Endothelial cell (in vitro differentiated cells): ENCODE measurements around the gene NOTCH1. TPM values are rescaled to one million over a fixed set of nuclear protein-coding genes. Genes with fewer than 3 reads are reported as not detected.
A peak's percentile ranks its signal among the peaks of the same experiment; 100 is the strongest.

ENCODE experiments used
- DNase-seq: peaks from one replicate; pipeline ENCODE4 v3.0.0; 2021; ENCODE audit warnings: low spot score
- H3K27ac Mint-ChIP-seq: one replicate; pipeline ENCODE4 v1.8.0; 2021; ENCODE audit warnings: mixed read lengths, inconsistent platforms; ENCODE audit not compliant: unreplicated experiment
- H3K27me3 Mint-ChIP-seq: one replicate; pipeline ENCODE4 v1.8.0; 2021; ENCODE audit warnings: mild to moderate bottlenecking, moderate library complexity, mixed read lengths, inconsistent platforms; ENCODE audit not compliant: unreplicated experiment
- H3K36me3 Mint-ChIP-seq: one replicate; pipeline ENCODE4 v1.8.0; 2021; ENCODE audit warnings: mild to moderate bottlenecking, low read depth, mixed read lengths, inconsistent platforms; ENCODE audit not compliant: unreplicated experiment
- H3K4me1 Mint-ChIP-seq: one replicate; pipeline ENCODE4 v1.8.0; 2021; ENCODE audit warnings: mild to moderate bottlenecking, mixed read lengths, inconsistent platforms; ENCODE audit not compliant: unreplicated experiment
- H3K4me3 Mint-ChIP-seq: one replicate; pipeline ENCODE4 v1.8.0; 2021; ENCODE audit warnings: mild to moderate bottlenecking, mixed read lengths, inconsistent platforms; ENCODE audit not compliant: unreplicated experiment
- H3K9me3 Mint-ChIP-seq: one replicate; pipeline ENCODE4 v1.8.0; 2021; ENCODE audit warnings: mixed read lengths, inconsistent platforms; ENCODE audit not compliant: unreplicated experiment
- total RNA-seq: library from RNA; stranded (reverse); fragmentation: NEBNext Ultra II Directional; extraction: Animal tissue kit (Norgen Biotek cat#: 25700); gene quantifications from one replicate; pipeline ENCODE4 v1.2.1, GENCODE V29; 2021; ENCODE audit not compliant: unreplicated experiment
- TF ChIP-seq, protein P1 (sequence below): fragments of 200-600 bp; sonication (generic); IDR thresholded peaks from one replicate; pipeline ENCODE4 v1.5.0; 2021; ENCODE audit warnings: antibody characterized with exemption; ENCODE audit not compliant: unreplicated experiment

The NOTCH1 gene
- total RNA-seq, 1 donor from 2014 or later: 312 TPM

DNA sequence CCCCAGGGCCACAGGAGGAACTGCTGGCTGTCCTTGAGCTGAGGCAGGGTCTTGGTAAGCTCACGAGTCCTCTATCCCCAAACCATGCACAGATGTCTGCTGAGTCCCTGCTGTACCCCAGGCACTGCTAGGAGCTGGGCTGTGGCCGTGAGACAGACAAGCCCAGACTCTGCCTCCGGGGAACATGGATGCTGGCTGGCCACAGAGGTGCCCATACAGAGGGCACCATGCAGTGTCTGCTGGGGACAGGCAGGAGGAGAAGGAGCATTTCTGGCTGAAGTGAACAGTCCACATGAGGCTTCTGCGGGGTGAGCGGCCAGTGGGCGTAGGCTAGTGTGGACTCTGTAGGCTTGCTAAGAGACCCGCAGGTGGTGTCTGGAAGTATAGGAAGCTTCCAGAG lies 58.2 kb downstream of the NOTCH1 start:
- Mint-ChIP-seq H3K4me1 (peaks cover 3% of the 10 kb centered on the region), H3K4me3 (no peak overlapping the region), H3K36me3 (peaks cover 8% of the 10 kb centered on the region), H3K27ac (no peak overlapping the region), H3K27me3 (peaks cover 26% of the 10 kb centered on the region), H3K9me3 (no peaks in the 10 kb centered on the region)
- DNase-seq: no peak
- TF ChIP-seq, protein P1, sequence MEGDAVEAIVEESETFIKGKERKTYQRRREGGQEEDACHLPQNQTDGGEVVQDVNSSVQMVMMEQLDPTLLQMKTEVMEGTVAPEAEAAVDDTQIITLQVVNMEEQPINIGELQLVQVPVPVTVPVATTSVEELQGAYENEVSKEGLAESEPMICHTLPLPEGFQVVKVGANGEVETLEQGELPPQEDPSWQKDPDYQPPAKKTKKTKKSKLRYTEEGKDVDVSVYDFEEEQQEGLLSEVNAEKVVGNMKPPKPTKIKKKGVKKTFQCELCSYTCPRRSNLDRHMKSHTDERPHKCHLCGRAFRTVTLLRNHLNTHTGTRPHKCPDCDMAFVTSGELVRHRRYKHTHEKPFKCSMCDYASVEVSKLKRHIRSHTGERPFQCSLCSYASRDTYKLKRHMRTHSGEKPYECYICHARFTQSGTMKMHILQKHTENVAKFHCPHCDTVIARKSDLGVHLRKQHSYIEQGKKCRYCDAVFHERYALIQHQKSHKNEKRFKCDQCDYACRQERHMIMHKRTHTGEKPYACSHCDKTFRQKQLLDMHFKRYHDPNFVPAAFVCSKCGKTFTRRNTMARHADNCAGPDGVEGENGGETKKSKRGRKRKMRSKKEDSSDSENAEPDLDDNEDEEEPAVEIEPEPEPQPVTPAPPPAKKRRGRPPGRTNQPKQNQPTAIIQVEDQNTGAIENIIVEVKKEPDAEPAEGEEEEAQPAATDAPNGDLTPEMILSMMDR: no peak

DNA sequence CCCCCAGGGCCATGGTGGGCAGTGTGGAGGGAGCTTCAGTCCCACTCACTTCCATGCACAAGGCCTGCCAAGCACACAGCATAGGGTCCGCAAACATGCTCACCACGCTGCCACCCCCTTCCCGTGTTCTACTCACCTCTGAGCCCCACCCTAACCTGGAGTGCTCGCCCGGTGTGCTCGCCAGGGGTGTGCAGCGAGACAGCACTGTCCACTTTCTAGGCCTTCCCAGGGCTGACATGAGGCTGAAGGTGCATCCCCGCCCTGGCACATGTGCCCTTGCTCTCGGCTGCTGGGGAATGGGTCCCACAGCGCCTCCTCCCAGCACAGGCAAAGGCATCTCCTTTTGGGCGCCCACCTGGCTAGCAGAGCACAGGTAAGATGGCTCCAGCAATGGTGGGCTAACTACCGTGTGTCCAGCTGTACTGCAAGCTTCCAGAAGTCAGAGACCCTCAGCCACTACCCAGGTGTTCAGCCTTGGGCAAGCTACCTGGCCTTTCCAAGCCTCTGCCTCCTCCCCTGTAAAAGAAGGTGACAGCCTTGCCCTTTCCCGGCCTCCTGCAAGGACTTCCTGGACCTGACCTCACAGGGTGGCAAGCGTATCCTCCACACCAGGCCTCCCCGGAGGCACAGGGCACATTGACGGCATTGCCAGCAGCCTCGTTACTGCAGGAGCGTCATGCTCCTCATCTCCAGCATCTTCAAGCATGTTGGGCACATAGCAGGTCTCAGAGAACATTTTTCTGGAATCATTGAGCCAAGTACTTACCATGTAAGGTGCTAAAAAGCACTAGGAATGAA lies 58.8 kb downstream of the NOTCH1 start:
- Mint-ChIP-seq H3K9me3 (no peaks in the 10 kb centered on the region), H3K36me3 (peaks cover 6% of the 10 kb centered on the region), H3K27ac (no peak overlapping the region), H3K4me3 (no peak overlapping the region), H3K4me1 (peaks cover 7% of the 10 kb centered on the region), H3K27me3 (peaks cover 21% of the 10 kb centered on the region)
- TF ChIP-seq, protein P1: no peak
- no peak for DNase-seq

DNA sequence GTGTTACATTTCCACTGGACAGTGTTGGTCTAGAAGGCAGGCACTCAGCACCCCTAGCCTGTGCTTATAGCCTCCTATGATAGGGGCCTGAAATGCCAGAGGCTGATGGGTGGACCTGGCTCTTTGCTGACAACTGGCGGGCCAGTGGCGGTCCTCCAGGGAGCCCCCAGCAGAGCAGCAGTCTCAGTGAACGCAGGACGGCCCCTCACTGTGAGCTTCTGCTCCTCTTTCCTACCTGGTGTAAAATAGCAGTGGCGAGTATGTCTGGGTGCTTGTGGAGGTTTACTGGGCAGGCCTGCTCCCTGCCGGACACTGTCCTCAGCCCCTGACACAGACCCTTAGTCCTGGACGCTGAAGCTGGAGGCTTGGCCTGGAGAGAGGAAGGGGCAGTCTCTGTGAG lies 59.7 kb downstream of the NOTCH1 start:
- TF ChIP-seq, protein P1: no peak
- peaks cover 16% of the 10 kb centered on the region for H3K4me1 Mint-ChIP-seq
- H3K9me3 Mint-ChIP-seq: no peaks in the 10 kb centered on the region
- no peak overlapping the region for H3K4me3 Mint-ChIP-seq
- peaks cover 21% of the 10 kb centered on the region for H3K27me3 Mint-ChIP-seq
- H3K27ac Mint-ChIP-seq: no peak overlapping the region
- peaks cover 10% of the 10 kb centered on the region for H3K36me3 Mint-ChIP-seq
- DNase-seq: no peak

DNA sequence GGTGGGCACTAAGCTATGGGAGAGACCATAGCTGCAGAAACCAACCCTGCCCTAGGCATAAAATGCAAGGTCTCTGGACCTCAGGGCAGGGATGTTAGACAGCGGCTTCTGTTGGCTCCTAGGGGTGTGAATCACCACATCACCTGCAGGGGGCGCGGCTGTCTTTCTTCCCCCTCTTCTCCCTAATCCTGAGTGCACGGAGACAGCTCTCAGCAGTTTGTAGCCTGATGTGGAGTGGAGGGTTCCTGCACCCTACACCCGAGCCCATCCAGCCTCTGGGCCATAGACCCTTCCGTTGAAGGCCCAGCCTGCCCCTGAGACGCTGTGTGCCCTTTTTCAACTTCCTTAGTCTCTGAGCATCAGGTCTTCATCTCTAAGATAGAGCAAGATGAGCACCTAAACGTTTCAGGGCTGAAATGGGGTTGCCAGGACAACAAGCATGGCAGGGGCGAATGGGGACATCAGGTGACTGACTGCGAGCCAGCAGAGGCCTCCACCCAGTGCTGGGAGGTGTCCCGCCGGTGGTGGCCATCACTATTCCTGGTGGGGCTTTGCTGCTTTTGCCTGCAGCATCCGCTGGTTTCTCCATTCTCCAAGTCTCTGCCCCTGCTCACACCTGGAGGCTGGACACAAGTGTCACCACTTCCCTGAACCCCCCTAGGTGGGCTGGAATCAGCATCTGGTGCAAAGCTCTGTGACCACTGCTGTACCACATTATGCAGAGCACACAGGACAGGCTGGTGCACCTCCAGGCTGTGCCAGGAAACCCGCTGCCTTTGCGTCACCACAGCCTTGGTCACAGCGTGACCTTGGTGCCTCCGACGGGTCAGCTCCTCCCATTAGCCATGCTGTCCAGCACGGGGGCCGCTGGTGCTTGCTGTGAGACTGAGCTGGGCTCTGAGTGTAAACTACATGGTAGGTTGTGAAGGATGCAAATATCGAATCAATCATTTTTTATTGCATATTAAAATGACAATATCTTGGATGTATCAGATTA lies 60.5 kb downstream of the NOTCH1 start:
- Mint-ChIP-seq H3K36me3 (peaks cover 10% of the 10 kb centered on the region), H3K4me3 (peak overlapping the region; percentile 59), H3K27ac (peak overlapping the region; percentile 83), H3K9me3 (no peaks in the 10 kb centered on the region), H3K27me3 (peaks cover 20% of the 10 kb centered on the region), H3K4me1 (peaks cover 18% of the 10 kb centered on the region)
- TF ChIP-seq, protein P1: peak; percentile 89
- peak; percentile 89 for DNase-seq
